GM12865 (cell line): ENCODE results near the gene GARIN3.

Source experiments
- DNase-seq: peaks from one replicate; pipeline ENCODE4 v3.0.0; 2010; ENCODE audit warnings: low read depth
- H3K4me3 ChIP-seq: 2 replicates; pipeline ENCODE4 v1.5.1; 2011; ENCODE audit warnings: mild to moderate bottlenecking, low read depth, low read length, control low read depth
- TF ChIP-seq, protein P1 (sequence below): IDR thresholded peaks from 2 replicates; pipeline ENCODE4 v1.5.1; 2011; ENCODE audit warnings: low read length, control low read depth, low read depth, inconsistent platforms; ENCODE audit not compliant: insufficient read depth; ENCODE audit errors: missing control alignments

The GARIN3 gene

GRCh38 chr5:157120102-157120501, 46.0 kb downstream of the GARIN3 start:
- TF ChIP-seq, protein P1, sequence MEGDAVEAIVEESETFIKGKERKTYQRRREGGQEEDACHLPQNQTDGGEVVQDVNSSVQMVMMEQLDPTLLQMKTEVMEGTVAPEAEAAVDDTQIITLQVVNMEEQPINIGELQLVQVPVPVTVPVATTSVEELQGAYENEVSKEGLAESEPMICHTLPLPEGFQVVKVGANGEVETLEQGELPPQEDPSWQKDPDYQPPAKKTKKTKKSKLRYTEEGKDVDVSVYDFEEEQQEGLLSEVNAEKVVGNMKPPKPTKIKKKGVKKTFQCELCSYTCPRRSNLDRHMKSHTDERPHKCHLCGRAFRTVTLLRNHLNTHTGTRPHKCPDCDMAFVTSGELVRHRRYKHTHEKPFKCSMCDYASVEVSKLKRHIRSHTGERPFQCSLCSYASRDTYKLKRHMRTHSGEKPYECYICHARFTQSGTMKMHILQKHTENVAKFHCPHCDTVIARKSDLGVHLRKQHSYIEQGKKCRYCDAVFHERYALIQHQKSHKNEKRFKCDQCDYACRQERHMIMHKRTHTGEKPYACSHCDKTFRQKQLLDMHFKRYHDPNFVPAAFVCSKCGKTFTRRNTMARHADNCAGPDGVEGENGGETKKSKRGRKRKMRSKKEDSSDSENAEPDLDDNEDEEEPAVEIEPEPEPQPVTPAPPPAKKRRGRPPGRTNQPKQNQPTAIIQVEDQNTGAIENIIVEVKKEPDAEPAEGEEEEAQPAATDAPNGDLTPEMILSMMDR, result no peak
- no peak overlapping the region for H3K4me3 ChIP-seq
- no peak for DNase-seq

DNA sequence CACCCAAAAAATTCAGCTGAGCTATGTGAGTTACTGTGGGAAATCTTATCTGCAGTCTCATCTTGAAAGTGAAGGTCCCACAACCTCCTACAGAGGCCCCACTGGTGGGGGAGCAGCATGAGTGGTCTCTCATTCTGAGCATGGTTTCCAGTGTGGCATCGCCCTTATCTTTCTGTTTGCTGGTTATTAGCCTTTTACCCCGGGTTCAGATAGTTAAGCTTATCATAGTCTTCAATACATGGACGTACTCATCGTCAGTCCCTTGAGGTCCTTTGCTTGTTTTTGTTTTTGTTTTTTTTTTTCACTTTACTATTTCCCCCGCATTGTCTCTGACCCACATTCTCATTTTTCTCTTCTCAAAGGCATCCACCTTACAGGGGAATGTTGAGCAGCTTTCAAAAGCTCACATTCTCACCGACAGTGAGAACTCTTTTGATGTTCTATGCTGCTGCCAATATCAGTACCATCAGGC, 49.5 kb downstream of the GARIN3 start:
- peak overlapping the region; percentile 13 for H3K4me3 ChIP-seq
- DNase-seq, result peak; percentile 88
- TF ChIP-seq, protein P1, result no peak

GRCh38 chr5:157115502-157115901, 50.6 kb downstream of the GARIN3 start:
- TF ChIP-seq, protein P1, result no peak
- DNase-seq, result no peak
- 0 out of 2 replicates have a peak overlapping the region, but pooled peaks have one; percentile 13 for H3K4me3 ChIP-seq

GRCh38 chr5:157115012-157115411, 51.1 kb downstream of the GARIN3 start:
- no peak overlapping the region for H3K4me3 ChIP-seq
- peak; percentile 47 for DNase-seq
- TF ChIP-seq, protein P1, result no peak

DNA sequence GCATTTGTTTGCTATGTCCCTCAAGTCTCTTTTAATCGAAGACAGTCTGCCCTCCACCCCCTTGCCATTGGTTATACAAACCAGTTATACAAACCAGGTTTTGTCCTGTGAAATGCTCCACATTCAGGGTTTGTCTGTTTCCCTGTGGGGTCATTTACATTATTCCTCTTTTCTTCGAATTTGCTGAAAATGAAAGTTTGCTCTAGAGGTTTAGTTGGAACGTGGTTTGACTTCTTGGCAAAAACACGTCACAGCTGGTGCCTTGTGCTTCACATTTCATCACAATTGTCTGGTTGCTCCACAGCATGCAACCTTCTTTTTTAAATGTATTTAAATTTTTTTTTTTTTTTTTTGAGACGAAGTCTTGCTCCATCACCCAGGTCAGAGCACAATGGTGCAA, 53.1 kb downstream of the GARIN3 start:
- no peak overlapping the region for H3K4me3 ChIP-seq
- DNase-seq, result no peak
- TF ChIP-seq, protein P1, result no peak
